K562 treated with DMSO at 1 percent for 4 hours (cell line): ENCODE results near the gene IL1B. TPM values are rescaled to one million over a fixed set of nuclear protein-coding genes. Genes with fewer than 3 reads are reported as not detected.

Experiments used
- total RNA-seq: library from RNA; unstranded; fragments of 300-600 nt; gene quantifications from 2 replicates; pipeline ENCODE4 v1.2.3, GENCODE V29; 2022; ENCODE audit not compliant: insufficient read depth

IL1B gene
- not detected in 2 replicates for total RNA-seq

DNA sequence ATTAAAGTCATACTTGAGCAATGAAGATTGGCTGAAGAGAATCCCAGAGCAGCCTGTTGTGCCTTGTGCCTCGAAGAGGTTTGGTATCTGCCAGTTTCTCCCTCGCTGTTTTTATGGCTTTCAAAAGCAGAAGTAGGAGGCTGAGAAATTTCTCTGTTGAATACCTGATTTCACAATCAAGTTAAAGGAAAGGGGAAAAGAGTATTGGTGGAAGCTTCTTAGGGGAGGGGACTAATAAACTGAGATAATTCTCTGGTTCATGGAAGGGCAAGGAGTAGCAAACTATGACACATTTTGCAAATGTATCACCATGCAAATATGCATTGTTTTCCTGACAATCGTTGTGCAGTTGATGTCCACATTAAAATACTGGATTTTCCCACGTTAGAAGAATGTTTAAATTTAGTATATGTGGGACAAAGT, at the start of gene IL1B:
Gene IL1B (minus strand): TSS at position 85 of the 423 bp plus-strand sequence. CDS start 550 bp downstream, outside the sequence.

GRCh38 chr2:112784199-112785189, 52.1 kb downstream of the IL1B start, which contains the start of gene IL1A:
Gene IL1A, minus strand, starts transcription at chr2:112784493. Its CDS starts 723 bp downstream, at chr2:112783770.

Other genes starting within 250 kb of the IL1B start
- 39.8 and 61.4 TPM in 2 replicates for gene SLC20A1, start 190.8 kb downstream of the IL1B start, total RNA-seq
- gene NT5DC4, start 115.8 kb downstream of the IL1B start, total RNA-seq, result not detected in 2 replicates
- 12.0 and 13.5 TPM in 2 replicates for gene CKAP2L, start 72.2 kb downstream of the IL1B start, total RNA-seq
- 0.58 and 0.81 TPM in 2 replicates for gene IL1A, start 52.3 kb downstream of the IL1B start, total RNA-seq
- gene IL37, start 74.4 kb upstream of the IL1B start, total RNA-seq, result not detected in 2 replicates
- gene IL36G, start 141.2 kb upstream of the IL1B start, total RNA-seq, result not detected in 2 replicates
- gene IL36A, start 168.7 kb upstream of the IL1B start, total RNA-seq, result not detected in 2 replicates
- gene IL36B, start 216.1 kb upstream of the IL1B start, total RNA-seq, result not detected in 2 replicates
- not detected in 2 replicates for gene IL36RN, start 222.4 kb upstream of the IL1B start, total RNA-seq
- gene IL1F10, start 231.2 kb upstream of the IL1B start, total RNA-seq, result not detected in 2 replicates